HepG2 (cell line): ENCODE results near the gene SPATA46. TPM values are rescaled to one million over a fixed set of nuclear protein-coding genes. Genes with fewer than 3 reads are reported as not detected.

Experiments
- ATAC-seq: fragments of 200-7000 bp; cut with Tn5 transposase; 3 replicates; pipeline ENCODE4 v1.9.1; 2020; ENCODE audit warnings: mild to moderate bottlenecking, moderate library complexity
- BruUV-seq: library from RNA; stranded (reverse); fragments of 400-500 nt; replicated peaks from 2 replicates; lab custom pipeline; 2021; lab: Mats Ljungman, UMichigan
- CTCF ChIA-PET: fragments of 300-600 bp; formaldehyde crosslinking; extraction: SDS; loops from one replicate; lab custom pipeline; 2021; ENCODE audit warnings: low total read pairs, inconsistent platforms, low intra/inter-chr PET ratio; lab: Yijun Ruan, JAX
- POLR2A ChIA-PET: fragments of 350-600 bp; sonication (Branson Sonifier 250); formaldehyde crosslinking; loops from one replicate; lab custom pipeline; 2020; ENCODE audit warnings: antibody characterized with exemption, inconsistent platforms; lab: Yijun Ruan, JAX
- DNase-seq: peaks from one replicate; pipeline ENCODE4 v3.0.0-alpha.2; 2015; ENCODE audit warnings: low spot score
- FAIRE-seq: peaks from 3 replicates; lab custom pipeline; 2011; peaks lifted over from hg19 to GRCh38; lab: Jason Lieb, UNC
- H2AFZ ChIP-seq: one replicate; pipeline ENCODE4 v1.6.1; 2011; ENCODE audit warnings: low read length, inconsistent platforms
- H3K27ac ChIP-seq: fragments of 300-600 bp; 3 replicates; pipeline ENCODE4 v1.8.0; 2011; ENCODE audit warnings: mixed run types, mild to moderate bottlenecking, mixed read lengths, low read length, inconsistent platforms; ENCODE audit not compliant: insufficient read depth; ENCODE audit errors: extremely low read length
- H3K27me3 ChIP-seq, 2 experiments: fragments of 200-600 bp in 1 of 2; 2 replicates in 1 of 2; 3 replicates in 1 of 2; pipeline versions ENCODE4 v1.6.0 to v1.8.0; 2011; ENCODE audit warnings: low read length in 2 of 2, mild to moderate bottlenecking in 2 of 2, moderate library complexity in 2 of 2, inconsistent platforms in 1 of 2; ENCODE audit not compliant: insufficient read depth in 2 of 2, control insufficient read depth in 1 of 2
- H3K36me3 ChIP-seq, 2 experiments: fragments of 200-600 bp in 1 of 2; replicated peaks in 1 of 2; 2 replicates in 1 of 2; 3 replicates in 1 of 2; pipeline versions ENCODE4 v1.5.1 to v1.8.0; 2011; ENCODE audit warnings: low read length in 2 of 2, inconsistent platforms in 1 of 2; ENCODE audit not compliant: insufficient read depth in 2 of 2, control insufficient read depth in 1 of 2
- H3K4me1 ChIP-seq: 2 replicates; pipeline ENCODE4 v1.5.1; 2012; ENCODE audit warnings: low read length, inconsistent platforms; ENCODE audit not compliant: insufficient read depth
- H3K4me2 ChIP-seq: 2 replicates; pipeline ENCODE4 v1.6.0; 2011; ENCODE audit warnings: low read depth, low read length, inconsistent platforms
- H3K4me3 ChIP-seq, 3 experiments: fragments of 200-600 bp in 1 of 3; sonication (generic), shearing (Covaris generic) in 1 of 3; replicated peaks in 1 of 3; 2 replicates each; pipeline ENCODE4 v1.5.1; 2011 to 2016; ENCODE audit warnings: low read length in 3 of 3, inconsistent platforms in 2 of 3, low read depth in 2 of 3, mild to moderate bottlenecking in 2 of 3, control low read depth in 1 of 3, mixed read lengths in 1 of 3; ENCODE audit not compliant: insufficient read depth in 1 of 3
- H3K79me2 ChIP-seq: one replicate; pipeline ENCODE4 v1.6.1; 2011; ENCODE audit warnings: low read length, inconsistent platforms; ENCODE audit not compliant: insufficient read depth
- H3K9ac ChIP-seq: 2 replicates; pipeline ENCODE4 v1.6.0; 2011; ENCODE audit warnings: mild to moderate bottlenecking, low read depth, low read length, inconsistent platforms; ENCODE audit not compliant: insufficient read depth
- H3K9me3 ChIP-seq: 2 replicates; pipeline ENCODE4 v1.5.1; 2012; ENCODE audit warnings: mild to moderate bottlenecking, low read length
- H4K20me1 ChIP-seq: 2 replicates; pipeline ENCODE4 v1.6.0; 2011; ENCODE audit warnings: inconsistent platforms, mild to moderate bottlenecking, low read length, moderate library complexity; ENCODE audit not compliant: insufficient read depth
- ARNT2 ChIP-seq: sonication (generic); formaldehyde crosslinking; IDR thresholded peaks from 2 replicates; pipeline ENCODE4 v1.8.0; 2022; ENCODE audit warnings: mild to moderate bottlenecking, low read depth, missing genetic modification reagents, moderate library complexity
- BCL6 ChIP-seq: IDR thresholded peaks from 2 replicates; pipeline ENCODE4 v1.6.1; 2016; ENCODE audit warnings: missing genetic modification reagents, missing compliant biosample characterization
- KDM3A ChIP-seq: IDR thresholded peaks from 2 replicates; pipeline ENCODE4 v1.6.1; 2018; ENCODE audit warnings: low read depth, missing compliant biosample characterization
- REST ChIP-seq, 2 experiments: IDR thresholded peaks; 2 replicates each; pipeline ENCODE4 v1.6.1; 2011 to 2012; ENCODE audit warnings: low read length in 2 of 2, borderline replicate concordance in 1 of 2, low read depth in 1 of 2, mild to moderate bottlenecking in 1 of 2, moderate library complexity in 1 of 2
- YY1 ChIP-seq: IDR thresholded peaks from 2 replicates; pipeline ENCODE4 v1.6.1; 2011; ENCODE audit warnings: low read length, low read depth, moderate library complexity, mild to moderate bottlenecking; ENCODE audit not compliant: insufficient read depth, insufficient replicate concordance
- ZBTB21 ChIP-seq: sonication (generic); formaldehyde crosslinking; IDR thresholded peaks from 2 replicates; pipeline ENCODE4 v1.4.0; 2020; ENCODE audit warnings: missing genetic modification reagents
- ZNF281 ChIP-seq: sonication (generic); formaldehyde crosslinking; IDR thresholded peaks from 2 replicates; pipeline ENCODE4 v1.4.0; 2020; ENCODE audit warnings: missing genetic modification reagents, borderline replicate concordance
- ZNF672 ChIP-seq: sonication (generic); formaldehyde crosslinking; IDR thresholded peaks from 2 replicates; pipeline ENCODE4 v1.8.1; 2022; ENCODE audit warnings: missing genetic modification reagents
- WGBS: methylation state at CpG from one replicate; pipeline ENCODE4 v1.1.6; 2017; ENCODE audit warnings: low lambda C conversion rate; 5-methylcytosine and 5-hydroxymethylcytosine counted together
- in situ Hi-C: cut with HindIII; loops from 2 replicates; pipeline ENCODE4 v1.10.0; 2017; ENCODE audit warnings: low pct_unique_long_range_greater_than_20kb; ENCODE audit not compliant: extremely low pct_ligation_motif_present
- intact Hi-C: fragments of 100-400 bp; cut with micrococcal nuclease; formaldehyde crosslinking; loops from one replicate; pipeline ENCODE4 v1.10.0; 2022; ENCODE audit not compliant: unreplicated experiment
- polyA plus RNA-seq, 8 experiments: library from polyadenylated mRNA; depleted of rRNA in 3 of 8; stranded (reverse) in 7 of 8; unstranded in 1 of 8; fragments of >200 nt; fragmentation: Illumina TruSeq in 4 of 8; extraction: Trizol in 4 of 8; gene quantifications; 2 replicates each; pipeline versions ENCODE4 v1.2.1 to v1.2.3, GENCODE V29; 2011 to 2016; ENCODE audit warnings: low read depth in 4 of 8, missing spikeins in 1 of 8, mixed read lengths in 1 of 8; ENCODE audit not compliant: insufficient read depth in 1 of 8
- total RNA-seq, 5 experiments: library from RNA; depleted of rRNA; stranded (reverse); fragments of >200 nt; fragmentation: Illumina TruSeq; extraction: Trizol; gene quantifications; 2 replicates each; pipeline ENCODE4 v1.2.3, GENCODE V29; 2016; ENCODE audit warnings: low read depth in 1 of 5

Gene SPATA46
- total and polyA plus RNA-seq, 2 of the 13 experiments (the other 11 are each of a cell fraction or from before 2014, with no cell fraction given), result not detected

GRCh38 chr1:162412002-162412401, 35.3 kb upstream of the SPATA46 start, which contains the start of gene SH2D1B:
TSS of gene SH2D1B (minus strand) at chr1:162412136. CDS start at chr1:162412016, 120 bp downstream.
- FAIRE-seq, result no peak
- in situ Hi-C loops, result no loop called here
- POLR2A ChIA-PET, result no interaction called here
- no TSS peak for BruUV-seq
- Histone ChIP-seq H2AFZ (no peak within 1 kb of the TSS), H3K9ac (no peak within 1 kb of the TSS), H3K79me2 (no peaks in the 10 kb centered on the region)
- no peak for TF ChIP-seq BCL6 (CRISPR knock-in tag)
- no peak for TF ChIP-seq ZNF672 (CRISPR knock-in tag)
- TF ChIP-seq ZNF281 (CRISPR knock-in tag), result no peak
- no peak for TF ChIP-seq ZBTB21 (CRISPR knock-in tag)
- TF ChIP-seq, all 625 proteins: peak for 0
- no peaks in the 10 kb centered on the region for H3K9me3 ChIP-seq
- DNase-seq (no peak), ATAC-seq (no peak)
- intact Hi-C loops, result no loop called here
- H3K4me2 ChIP-seq, result no peak within 1 kb of the TSS
- no peak within 1 kb of the TSS for H3K4me3 ChIP-seq
- CTCF ChIA-PET, result no interaction called here
- H3K4me1 ChIP-seq, result no peaks in the 10 kb centered on the region
- no peak within 1 kb of the TSS for H3K27ac ChIP-seq
- H4K20me1 ChIP-seq, result no peaks in the 10 kb centered on the region
- WGBS, result 13% methylated on average over 3 of the region's 3 CpGs
- peaks cover 0 to 4% of the 10 kb centered on the region in 2 experiments; a peak in 1 of 5 replicates for H3K27me3 ChIP-seq
- H3K36me3 ChIP-seq, result no peaks in the 10 kb centered on the region

- intact Hi-C loops, result no loop called here
- H3K27ac ChIP-seq, result no peak overlapping the region
- TF ChIP-seq KDM3A (no peak), REST (IDR thresholded peaks at IDR 0.05; ENCODE audit: borderline replicate concordance in 1 of 2, low read depth in 1 of 2, low read length in 2 of 2) (no peak), ARNT2 (no peak), ZBTB21 (CRISPR knock-in tag) (no peak), YY1 (no peak)
Observed at GRCh38 chr1:162407539-162407938, 30.9 kb upstream of the SPATA46 start.

More at GRCh38 chr1:162407539-162407938, 30.9 kb upstream of the SPATA46 start:
- no TSS peak for BruUV-seq
- CTCF ChIA-PET, result no interaction called here
- 96% methylated on average over 1 of the region's 1 CpG for WGBS
- H3K9me3 ChIP-seq, result no peaks in the 10 kb centered on the region
- no peak for FAIRE-seq
- no peak for DNase-seq
- H3K4me1 ChIP-seq, result peaks cover 9% of the 10 kb centered on the region; the same call in 1 of the 2 replicates
- H3K79me2 ChIP-seq, result no peaks in the 10 kb centered on the region
- H3K4me2 ChIP-seq, result no peak overlapping the region
- POLR2A ChIA-PET, result no interaction called here
- in situ Hi-C loops, result no loop called here
- H2AFZ ChIP-seq, result no peak overlapping the region
- H4K20me1 ChIP-seq, result no peaks in the 10 kb centered on the region
- H3K36me3 ChIP-seq, result no peaks in the 10 kb centered on the region
- H3K9ac ChIP-seq, result no peak overlapping the region
- H3K4me3 ChIP-seq, result no peak overlapping the region
- peaks cover 0 to 4% of the 10 kb centered on the region in 2 experiments; a peak in 1 of 5 replicates for H3K27me3 ChIP-seq
- ATAC-seq, result no peak
